Measurements from ENCODE around the gene GBGT1.
A peak's percentile ranks its signal among the peaks of the same experiment; 100 is the strongest.

GBGT1 gene

DNA sequence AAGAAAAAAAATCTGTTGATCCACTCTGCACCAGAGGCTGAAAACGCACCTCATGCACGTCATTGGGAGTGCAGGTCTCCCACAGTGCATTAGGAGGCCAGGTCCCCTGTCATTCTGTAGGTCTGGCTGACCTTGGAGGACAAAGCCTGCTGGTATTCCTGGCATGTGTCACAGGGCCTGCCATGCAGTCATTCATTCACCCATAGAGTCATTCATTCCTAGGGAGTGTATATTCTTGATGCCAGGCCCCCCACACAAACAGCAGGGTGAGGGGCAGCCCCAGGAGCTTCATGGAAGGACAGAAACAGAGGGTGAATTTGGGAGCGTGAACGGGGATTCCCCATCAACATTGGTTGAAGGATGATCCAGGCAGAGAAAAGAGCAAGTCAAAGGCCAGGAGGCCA, 2.2 kb downstream of the GBGT1 start:
- no peak for DNase-seq

DNA sequence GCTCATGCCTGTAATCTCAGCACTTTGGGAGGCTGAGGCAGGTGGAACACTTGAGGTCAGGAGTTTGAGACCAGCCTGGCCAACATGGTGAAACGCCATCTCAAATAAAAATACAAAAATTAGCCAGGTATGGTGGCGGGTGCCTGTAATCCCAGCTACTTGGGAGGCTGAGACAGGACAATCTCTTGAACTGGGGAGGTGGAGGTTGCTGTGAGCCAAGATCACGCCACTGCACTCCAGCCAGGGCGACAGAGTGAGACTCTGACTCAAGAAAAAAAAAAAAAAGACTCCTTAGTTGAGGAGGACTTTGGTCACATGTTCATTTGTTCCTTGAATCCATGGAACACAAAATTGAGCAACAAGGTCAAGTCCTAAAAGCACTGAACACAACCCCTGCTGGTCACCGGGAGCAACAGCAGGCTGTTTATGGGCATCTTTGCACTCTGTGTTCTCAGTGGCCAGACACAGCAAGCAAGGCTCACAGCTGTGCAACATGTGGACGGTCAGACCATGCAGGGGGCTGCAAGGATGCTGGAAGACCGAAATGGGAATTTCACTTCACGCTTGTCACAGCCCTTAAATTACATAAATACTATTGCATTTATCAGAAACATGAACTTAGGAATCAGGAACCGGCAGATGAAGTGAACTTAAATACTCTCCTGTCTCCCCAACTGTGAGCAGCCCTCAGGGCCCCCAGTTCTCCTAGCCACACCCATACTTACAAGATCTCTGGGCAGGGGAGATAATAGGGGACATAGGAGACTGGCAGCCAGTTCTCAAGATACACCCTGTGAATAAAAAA, 2.8 kb downstream of the GBGT1 start:
- DNase-seq, result peak; percentile 56

DNA sequence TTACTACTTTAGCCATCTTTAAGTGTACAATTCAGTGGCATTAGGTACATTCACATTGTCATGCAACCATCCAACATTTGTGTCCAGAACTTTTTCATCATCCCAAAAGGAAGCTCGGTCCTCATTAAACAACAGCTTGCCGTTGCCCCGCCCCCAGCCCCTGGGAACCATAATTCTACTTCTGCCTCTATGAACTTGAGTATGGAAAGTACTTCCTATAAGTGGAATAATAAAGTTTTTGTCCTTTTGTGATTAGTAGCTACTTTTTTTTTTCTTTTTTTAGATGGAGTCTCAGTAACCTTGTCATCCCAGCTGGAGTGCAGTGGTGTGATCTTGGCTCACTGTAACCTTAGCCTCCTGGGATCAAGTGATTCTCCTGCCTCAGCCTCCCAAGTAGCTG, 5.0 kb downstream of the GBGT1 start:
- no peak for DNase-seq

DNA sequence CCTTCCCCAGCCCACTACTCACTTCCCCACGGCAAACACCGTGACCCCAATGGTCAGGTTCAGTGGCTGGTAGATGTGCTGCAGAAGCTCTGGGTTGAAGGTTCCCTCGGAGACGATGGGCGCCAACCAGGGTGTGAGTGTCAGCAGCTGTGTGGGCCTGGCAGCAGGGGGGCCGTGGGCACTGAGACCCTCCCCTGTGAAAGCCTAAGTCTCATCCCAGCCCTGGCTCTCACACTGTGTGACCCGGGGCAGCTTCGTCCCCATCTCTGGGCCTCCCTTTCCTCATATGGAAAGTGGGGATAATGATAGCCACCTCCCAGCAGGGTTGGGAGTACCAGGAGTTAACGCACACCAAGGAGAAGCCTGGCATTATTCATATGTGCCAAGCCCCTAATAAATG, 8.6 kb downstream of the GBGT1 start:
- DNase-seq, result no peak

DNA sequence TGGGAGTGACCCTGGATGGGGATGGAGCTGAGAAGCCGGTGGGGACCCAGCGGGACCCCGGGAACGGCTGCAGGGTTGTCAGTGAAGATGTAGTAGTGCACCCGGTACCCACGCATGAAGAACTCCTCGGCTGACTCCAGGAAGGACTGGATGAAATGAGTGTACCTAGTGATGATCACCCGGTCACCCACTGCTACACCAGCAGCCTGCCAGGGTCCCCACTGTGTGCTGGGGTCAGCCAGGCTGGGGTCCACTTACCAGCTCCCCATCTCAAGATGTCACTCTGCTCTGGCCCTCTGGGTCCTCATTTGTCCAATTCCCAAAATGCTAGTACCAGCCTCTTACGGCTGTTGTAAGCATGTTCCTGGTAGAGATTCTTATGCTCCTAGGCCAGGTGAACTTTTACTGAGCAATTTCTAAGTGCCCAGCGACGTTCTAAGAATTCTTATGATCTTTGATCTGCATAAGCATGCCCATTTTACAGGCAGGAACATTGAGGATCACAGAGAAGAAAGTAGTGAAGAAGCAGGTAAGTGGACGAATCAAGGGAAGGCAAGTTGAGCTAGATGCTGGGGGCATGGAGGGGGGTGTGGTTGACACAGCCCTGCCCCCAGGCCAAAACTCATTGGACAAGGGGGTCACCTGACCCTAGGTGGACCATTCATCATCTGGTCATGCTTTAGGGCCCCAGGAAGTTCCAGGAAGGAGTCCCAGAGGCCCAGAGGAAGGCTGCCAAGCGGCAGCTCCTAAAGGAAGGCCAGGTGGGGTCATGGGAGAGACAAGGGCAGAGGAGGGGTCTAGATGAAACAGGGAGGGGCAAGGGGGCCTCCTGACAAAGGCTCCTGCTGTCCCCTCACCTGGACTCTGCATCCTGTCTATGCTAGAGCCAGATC, 9.4 kb downstream of the GBGT1 start:
- no peak for DNase-seq

DNA sequence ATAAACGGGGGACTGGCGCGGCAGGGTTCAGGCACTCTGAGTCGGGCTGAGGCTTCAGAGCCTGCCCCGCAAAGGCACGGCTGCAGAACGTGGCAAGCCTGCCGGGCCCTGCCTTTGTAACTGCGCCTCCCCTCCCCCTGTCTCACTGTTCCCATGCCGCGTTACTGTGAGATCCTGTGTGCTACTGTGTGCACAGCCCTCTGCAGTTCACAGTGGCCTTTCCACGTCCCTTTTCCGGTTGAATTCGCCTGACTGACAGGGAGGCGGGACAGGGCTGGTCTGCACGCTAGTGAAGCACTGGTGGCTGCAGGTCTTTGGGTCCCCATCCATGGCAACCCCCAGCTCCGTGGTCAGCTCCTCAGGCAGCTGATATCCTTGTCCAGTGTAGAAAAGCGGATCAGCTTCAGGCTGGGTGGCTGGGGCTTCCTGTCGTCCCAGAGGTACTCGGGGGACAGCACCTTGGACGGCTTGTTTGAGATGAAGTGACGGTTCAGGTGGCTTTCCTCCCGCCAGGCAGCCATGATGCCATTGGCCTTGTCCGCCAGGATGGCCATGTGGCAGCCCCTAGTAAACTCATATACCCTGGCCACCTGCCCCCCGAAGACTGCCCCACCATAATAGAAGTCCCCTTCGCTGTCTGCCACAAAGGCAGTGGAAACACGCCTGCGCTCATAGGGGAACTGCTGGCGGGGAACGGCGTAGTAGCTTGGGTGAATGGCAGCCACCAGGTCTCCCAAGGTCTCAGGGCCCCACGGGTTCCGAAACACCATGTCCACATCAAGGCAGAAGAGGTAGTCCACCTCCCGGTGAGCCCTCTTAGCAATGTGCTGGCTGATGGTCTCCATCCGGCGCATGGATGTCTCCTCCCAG, 10.3 kb downstream of the GBGT1 start:
- no peak for DNase-seq

DNA sequence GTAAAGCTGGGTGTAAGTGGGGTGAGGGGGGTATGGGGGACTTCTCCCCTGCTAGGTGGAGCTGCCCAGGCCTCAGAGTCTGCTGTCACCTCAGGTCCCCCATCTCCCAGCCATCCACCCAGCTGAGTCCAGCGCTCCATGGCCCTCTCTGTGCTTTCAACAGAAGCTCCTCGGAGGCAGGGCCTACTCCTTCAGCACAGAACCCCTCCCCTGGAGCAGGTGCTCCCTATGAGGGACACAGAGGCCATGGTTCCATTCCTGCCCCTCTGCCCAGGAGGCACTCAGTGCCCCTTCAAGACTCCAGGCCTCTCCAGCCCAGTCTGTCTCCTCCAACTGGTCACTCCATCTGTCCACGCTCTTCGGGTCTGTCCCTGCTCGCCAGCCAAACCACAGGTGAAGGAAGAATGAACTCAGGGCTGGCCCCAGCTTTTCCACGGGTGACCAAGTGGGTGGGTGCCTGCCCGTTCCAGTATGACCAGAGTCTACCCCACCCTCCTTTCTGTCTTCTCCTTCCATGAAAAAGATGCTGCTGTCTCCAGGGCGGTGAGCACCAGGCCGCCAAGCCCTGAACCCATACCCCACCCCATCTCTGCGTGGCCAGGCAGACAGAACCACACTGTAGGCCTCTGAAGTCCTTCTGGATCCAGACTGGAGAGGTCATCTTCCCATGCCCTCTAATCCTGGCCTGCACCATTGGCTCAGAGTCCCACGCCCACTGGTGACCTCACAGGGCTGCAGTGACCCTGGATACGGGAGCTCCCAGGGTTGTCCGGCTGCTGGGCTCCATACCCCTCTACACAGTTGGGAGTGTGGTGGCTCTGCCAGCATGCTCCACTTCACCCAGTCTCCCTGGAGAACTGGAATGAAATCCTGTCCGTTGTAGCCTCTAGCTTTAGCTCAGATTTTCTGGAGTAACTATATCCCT, 11.9 kb downstream of the GBGT1 start:
- no peak for DNase-seq

DNA sequence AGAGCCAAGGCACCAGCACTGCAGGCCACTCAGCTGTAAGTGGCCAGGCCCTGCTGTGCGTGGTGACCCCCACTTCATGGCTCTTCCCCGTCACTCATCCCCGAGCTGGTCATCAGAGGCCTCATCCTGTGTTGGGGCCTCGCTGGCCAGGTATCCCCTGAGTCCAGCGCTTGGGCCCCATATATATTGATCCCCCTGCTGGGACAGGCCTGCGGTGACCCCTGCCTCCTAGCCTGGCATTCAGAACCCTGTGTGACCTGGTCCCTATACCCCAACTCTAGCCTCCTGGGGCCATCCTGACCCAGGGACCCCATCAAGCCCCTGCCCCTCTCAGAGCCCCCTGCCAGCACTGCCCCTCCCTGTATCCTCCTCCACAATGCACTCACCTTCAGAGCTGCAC, 12.7 kb downstream of the GBGT1 start:
- no peak for DNase-seq

DNA sequence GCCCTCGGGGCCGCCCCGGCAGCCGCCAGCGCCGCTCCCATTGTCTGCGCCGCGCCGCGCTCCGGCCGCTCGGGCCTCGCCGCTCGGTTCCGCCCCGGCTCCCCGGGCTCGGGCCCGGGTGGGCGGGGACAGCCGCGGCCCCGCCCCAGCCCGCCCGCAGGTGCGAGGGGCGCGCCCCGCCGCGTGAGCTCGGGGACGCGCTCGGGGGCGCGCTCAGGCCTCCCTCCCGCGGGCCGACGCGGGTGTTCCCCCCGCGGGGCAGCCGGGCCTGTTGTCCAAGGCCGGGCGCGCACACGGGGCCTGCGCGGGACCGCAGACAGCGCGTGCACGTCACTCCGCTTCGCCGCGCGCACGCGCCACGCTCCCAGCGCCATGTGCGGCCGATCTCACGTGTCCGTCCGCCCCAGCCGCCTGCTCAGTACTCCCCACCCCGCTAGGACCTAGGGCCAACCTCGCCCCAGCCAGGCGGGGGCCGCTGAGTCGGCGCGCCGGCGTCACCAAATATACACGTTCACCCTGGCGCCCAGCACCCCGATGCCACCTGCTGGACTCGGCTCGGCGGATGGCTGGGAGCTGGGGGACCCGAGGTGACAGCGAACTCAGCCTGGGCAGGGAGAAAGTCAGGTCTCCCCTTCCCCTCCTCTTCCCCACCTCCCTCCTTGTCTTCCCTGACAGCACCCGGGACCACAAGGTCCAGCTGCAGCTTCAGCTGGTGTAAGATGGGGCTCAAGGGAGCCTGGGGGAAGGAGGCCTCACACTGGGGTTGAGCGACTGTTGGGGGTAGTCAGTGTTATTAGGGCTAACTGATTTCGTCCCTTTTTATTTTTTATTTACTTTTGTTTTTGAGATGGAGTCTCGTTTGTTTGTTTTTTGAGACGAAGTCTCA, 14.3 kb downstream of the GBGT1 start:
- peak; percentile 86 for DNase-seq

DNA sequence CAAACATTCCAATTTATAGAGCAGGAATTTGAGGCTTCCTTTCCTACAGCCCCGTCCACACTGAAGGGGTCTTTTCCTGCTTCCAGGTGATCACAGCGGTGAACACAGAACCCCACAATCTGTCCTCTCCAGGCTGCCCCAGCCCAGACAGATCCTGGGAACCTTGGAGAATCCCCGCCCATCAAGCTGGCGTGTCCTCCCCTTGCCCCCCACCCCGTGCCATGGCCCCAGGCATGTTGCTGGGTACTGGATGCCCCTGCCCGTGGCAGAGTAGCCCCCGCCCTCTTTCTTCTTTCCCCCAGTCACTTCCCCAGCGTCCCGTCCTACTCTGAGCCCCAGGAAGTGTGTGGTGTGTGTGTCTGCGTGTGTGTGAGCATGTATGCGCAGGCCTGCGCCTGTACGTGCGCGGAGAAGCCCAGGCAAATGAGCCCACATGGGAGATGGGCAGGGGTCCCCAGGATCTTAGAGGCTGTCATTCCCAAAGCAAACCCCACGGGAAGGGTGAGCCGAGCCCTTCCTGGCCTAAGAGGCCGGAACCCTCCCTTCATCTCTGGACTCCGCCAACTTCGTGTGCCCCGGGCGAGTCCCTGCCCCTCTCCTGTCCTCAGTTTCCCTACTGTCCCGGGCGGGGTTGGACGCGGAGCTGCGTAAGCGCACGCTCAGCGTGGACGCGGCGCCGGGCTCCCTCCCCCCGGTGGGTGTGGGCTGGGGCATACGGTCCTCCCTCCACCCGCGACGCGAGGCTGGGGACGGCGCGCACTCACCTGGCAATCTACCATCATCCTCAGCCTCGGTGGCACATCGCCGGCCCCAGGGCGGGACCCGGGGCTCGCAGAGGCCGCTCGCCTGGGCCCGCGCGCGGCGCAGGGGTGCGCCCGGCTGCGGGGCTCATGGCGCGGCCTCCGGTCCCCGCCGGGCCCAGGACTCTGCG, 15.2 kb downstream of the GBGT1 start:
- DNase-seq, result peak; percentile 43

DNA sequence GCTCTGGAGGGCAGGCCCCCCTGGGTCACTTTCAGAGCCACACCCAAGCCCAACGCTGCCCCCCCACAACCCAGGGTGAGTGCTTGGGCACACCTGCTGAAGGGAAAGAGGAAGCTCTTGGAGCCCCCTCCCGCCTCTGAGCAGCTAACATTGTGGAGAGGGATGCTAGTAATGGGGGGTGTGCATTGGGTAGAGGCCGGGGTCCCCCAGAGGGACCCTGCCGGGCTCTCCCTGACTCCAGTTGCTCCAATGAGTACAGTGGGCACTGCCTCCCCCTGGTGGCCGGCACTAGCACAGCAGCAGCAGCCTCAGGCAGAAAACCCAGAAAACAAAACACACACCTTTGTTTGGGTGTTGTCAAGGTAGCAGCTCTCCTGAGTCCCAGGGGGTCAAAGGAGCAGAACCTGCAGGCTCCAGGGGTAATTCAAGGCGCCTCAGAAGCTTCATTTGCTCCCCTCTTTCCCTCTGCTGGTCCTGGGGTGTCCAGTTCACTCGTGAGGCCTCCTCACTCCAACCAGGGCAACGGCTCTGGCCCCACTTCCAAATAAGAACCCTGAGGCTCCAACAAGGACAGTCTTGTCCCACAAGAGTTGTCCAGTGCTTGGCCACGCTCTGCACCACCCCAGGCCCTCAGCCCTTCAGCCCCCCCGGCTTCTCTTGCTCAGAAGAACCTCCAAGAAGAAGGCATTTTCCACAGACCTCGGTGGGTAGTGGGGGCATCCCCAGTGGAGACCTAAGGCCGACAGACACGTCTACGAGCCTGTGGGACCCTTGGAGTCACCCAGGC, 16.1 kb downstream of the GBGT1 start:
- peak; percentile 37 for DNase-seq

DNA sequence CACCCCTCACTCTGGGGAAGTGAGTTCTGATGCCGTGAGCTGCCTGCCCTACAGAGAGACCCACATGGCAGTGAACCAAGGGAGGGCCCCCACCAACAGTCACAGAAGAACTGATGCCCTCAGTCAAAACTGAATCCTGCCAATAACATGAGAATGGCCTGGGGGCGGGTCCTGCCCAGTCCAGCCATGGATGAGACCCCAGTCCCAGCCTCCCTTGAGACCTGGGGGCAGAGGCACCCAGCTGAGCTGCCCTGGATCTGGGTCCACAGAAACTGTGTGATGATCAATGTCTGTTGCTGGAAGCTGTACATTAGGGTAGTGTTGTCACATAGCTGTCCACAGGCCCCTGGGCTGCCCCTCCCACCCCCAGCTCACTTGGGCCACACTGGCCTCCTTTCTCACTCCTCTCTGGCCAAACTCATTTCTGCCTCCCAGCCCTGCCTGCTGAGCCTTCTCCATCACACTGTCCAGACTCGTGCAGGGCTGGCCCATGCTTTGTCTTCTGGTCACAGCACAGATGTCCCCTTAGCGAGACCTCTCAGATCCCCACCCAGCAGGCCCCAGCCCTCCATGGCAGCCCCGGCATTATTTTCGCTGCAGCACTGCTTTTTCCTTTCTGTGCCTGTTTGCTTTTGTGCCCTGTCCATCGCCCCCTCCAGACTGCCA, 16.8 kb downstream of the GBGT1 start:
- no peak for DNase-seq

DNA sequence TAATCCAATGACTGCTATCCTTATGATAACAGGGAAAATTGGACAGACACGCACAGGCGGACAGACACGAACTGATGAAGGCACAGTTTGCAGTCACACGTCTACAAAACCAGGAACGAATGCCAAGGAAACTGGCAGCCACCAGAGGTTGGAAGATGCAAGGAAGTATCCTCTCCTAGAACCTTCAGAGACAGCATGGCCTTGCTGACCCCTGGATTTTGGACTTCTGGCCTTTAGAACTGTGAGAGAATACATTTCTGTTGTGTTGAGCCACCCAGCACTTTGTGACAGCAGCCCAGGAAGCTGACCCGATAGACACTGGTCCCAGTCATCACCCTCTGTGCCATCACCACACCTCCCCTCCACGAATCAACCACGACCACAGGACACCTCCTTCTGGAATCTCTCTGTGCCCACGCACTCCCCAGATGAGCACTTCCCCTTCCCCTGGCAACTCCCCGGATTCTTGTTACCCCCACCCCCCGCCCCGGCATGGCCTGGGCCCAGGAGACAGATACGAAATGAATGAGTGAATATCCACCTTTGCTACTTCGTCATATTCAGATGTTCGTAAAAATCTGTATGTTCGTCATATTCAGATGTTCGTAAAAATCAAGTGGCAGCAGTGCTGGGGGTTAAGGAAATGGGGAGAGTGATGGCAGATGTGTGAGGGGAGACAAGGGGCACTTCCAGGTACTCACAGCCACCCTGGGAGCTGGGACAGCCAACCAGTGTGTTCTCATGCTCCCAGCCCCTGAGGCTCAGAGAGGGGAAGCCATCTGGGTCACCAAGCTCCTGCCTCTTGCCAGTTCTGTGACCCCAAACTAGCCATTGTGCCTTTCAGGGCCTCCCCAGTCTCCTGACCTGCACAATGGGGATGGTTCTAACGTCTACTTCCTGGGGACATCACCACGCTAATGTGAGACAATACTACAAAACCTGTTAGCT, 18.5 kb downstream of the GBGT1 start:
- DNase-seq, result no peak

DNA sequence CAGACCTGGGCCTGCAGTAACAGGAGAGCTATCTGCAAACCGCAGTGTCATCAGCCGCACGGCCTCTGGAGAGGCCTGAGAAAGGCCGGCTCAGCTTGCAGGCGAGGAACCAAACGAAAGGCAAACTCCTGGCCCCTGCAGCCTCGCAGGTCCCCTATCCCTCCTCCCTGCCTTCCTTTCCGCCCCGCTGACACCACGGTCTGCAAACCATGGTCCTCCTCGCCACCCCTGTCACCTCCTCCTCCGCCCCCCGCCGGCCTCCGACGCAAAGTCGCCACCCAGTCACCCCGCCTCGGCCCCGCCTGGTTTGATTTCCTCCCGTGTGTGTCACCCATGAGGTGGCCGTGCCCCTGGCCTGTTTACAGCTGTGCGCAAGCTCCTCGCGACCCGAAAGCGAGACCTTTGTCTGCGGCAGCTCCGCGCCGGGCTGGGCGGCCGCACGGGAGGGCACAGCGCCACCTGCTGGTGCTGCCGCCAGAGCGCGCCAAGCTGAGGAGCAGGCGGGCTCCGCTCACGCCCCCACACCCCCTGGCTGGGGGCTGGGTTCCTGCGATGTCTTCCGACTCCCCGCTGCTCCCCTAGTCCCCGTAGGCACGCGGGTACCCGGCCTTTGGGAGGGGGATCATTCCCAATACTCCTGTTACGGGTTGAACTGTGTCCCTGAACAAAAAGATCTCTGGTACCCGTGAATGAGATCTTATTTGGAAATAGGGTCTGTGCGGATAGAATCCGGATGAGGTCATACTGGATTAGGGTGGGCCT, 19.4 kb downstream of the GBGT1 start:
- peak; percentile 60 for DNase-seq

DNA sequence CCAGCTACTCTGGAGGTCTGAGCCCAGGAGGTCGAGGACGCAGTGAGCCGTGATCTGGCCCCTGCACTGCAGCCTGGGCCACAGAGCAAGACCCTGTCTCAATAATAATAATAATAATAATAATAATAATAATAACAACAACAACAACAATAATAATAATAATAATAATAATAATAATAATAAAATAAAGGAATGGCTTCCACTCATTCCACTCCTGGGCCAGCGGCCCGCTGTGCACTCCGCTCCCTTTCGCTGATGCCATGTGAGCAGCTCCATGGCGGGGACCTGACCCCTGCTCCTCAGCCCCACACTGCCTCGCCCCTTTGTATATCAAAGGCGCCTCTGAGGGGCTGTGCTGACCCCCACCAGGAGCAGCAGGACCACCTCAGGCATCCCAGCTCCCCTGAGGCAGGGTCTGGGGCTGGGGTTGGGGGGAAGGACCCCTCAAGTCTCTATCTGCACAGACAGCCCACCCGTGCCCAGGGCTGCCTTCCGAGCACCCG, 20.0 kb downstream of the GBGT1 start:
- DNase-seq, result no peak

Data from fibroblast of skin of right biceps (primary cell).